CD4-positive, alpha-beta T cell treated with Interleukin-6 for 4 hours (primary cell): ENCODE results near the gene MST1R.
"Not testable (repeated sequence)": the region's sequence is repeated elsewhere in the genome, so short reads cannot be mapped to it uniquely, and the experiment has no call there.

Source experiments
- DNase-seq: peaks from one replicate; pipeline ENCODE4 v3.0.0-alpha.2; 2020; ENCODE audit warnings: mixed read lengths

MST1R gene

GRCh38 chr3:49911124-49911420, 7.4 kb upstream of the MST1R start:
- DNase-seq: no peak

- no peak for DNase-seq
Observed at GRCh38 chr3:49910409-49911123, 6.9 kb upstream of the MST1R start.

GRCh38 chr3:49908373-49909199, 4.9 kb upstream of the MST1R start:
- no peak for DNase-seq

- DNase-seq: peak; percentile 57
Observed at GRCh38 chr3:49906073-49906743, 2.5 kb upstream of the MST1R start.

- not testable (repeated sequence) for DNase-seq
Observed at GRCh38 chr3:49904448-49904847, 775 bp upstream of the MST1R start.

- DNase-seq: no peak
Observed at GRCh38 chr3:49902511-49903345, 945 bp downstream of the MST1R start.

GRCh38 chr3:49901366-49902339, 2.0 kb downstream of the MST1R start:
- no peak for DNase-seq

- DNase-seq: no peak
Observed at GRCh38 chr3:49900491-49901153, 3.1 kb downstream of the MST1R start.

- no peak for DNase-seq
Observed at GRCh38 chr3:49899815-49900214, 3.9 kb downstream of the MST1R start.

- no peak for DNase-seq
Observed at GRCh38 chr3:49898991-49899390, 4.7 kb downstream of the MST1R start.

GRCh38 chr3:49896345-49896744, 7.3 kb downstream of the MST1R start:
- no peak for DNase-seq

GRCh38 chr3:49895791-49896190, 7.9 kb downstream of the MST1R start:
- no peak for DNase-seq

- DNase-seq: no peak
Observed at GRCh38 chr3:49889296-49889695, 14.4 kb downstream of the MST1R start.

- DNase-seq: no peak
Observed at GRCh38 chr3:49886922-49887265, 16.8 kb downstream of the MST1R start.

GRCh38 chr3:49883998-49884397, 19.7 kb downstream of the MST1R start:
- DNase-seq: no peak

GRCh38 chr3:49882166-49882565, 21.5 kb downstream of the MST1R start:
- DNase-seq: no peak

GRCh38 chr3:49880581-49881315, 22.9 kb downstream of the MST1R start:
- DNase-seq: no peak

GRCh38 chr3:49879721-49880120, 24.0 kb downstream of the MST1R start:
- no peak for DNase-seq

GRCh38 chr3:49878686-49879085, 25.0 kb downstream of the MST1R start:
- DNase-seq: no peak

GRCh38 chr3:49877716-49878115, 26.0 kb downstream of the MST1R start:
- DNase-seq: no peak

GRCh38 chr3:49876567-49876966, 27.1 kb downstream of the MST1R start:
- no peak for DNase-seq
